Sigmoid colon (tissue), 4 donors: ENCODE measurements around the gene KLC4.

Source experiments
- CTCF ChIP-seq, 4 experiments: fragments of 450-650 bp in 3 of 4; fragments of 200-600 bp in 1 of 4; IDR thresholded peaks; one replicate each; pipeline ENCODE4 v1.5.1; 2016 to 2019; ENCODE audit warnings: antibody characterized with exemption in 4 of 4, mild to moderate bottlenecking in 3 of 4, moderate library complexity in 2 of 4
- POLR2A ChIP-seq, 2 donors: fragments of 450-650 bp; IDR thresholded peaks; one replicate each; pipeline ENCODE4 v1.6.1; 2016; ENCODE audit warnings: antibody characterized with exemption in 2 of 2, mild to moderate bottlenecking in 2 of 2, moderate library complexity in 2 of 2
- POLR2AphosphoS5 ChIP-seq, 4 donors: sonication (generic); formaldehyde crosslinking; IDR thresholded peaks; one replicate each; pipeline ENCODE4 v1.6.1; 2017; ENCODE audit warnings: antibody characterized with exemption in 4 of 4

GRCh38 chr6:43113431-43114260 is 54.2 kb downstream of the KLC4 start:
- TF ChIP-seq CTCF (IDR thresholded peaks at IDR 0.05) (no peak), POLR2AphosphoS5 (IDR thresholded peaks at IDR 0.05) (no peak), POLR2A (IDR thresholded peaks at IDR 0.05) (no peak)
